ENCODE results near the gene SLC10A3.

DNA sequence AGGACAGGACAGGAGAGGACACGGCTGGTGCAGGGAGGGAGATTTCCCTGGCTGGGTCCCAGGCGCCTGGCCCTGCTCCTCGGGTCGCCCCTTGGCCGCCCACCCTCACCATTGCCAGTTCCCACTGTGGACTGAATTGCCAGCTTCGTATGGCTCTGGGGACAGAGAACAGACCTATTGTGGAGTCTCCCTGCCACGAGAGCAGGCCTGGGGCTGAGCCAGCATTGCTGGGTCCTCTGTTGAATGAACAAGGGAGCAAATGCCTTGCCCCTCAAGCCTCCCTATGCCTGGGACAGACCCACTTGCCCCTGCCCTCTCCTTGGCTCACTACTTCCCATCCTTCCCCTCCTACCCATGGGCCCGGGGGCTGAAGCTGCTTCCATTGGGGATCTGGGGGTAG is 28.0 kb downstream of the SLC10A3 start:
- TF ChIP-seq, protein P1, sequence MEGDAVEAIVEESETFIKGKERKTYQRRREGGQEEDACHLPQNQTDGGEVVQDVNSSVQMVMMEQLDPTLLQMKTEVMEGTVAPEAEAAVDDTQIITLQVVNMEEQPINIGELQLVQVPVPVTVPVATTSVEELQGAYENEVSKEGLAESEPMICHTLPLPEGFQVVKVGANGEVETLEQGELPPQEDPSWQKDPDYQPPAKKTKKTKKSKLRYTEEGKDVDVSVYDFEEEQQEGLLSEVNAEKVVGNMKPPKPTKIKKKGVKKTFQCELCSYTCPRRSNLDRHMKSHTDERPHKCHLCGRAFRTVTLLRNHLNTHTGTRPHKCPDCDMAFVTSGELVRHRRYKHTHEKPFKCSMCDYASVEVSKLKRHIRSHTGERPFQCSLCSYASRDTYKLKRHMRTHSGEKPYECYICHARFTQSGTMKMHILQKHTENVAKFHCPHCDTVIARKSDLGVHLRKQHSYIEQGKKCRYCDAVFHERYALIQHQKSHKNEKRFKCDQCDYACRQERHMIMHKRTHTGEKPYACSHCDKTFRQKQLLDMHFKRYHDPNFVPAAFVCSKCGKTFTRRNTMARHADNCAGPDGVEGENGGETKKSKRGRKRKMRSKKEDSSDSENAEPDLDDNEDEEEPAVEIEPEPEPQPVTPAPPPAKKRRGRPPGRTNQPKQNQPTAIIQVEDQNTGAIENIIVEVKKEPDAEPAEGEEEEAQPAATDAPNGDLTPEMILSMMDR (IDR thresholded peaks at IDR 0.05), result no peak
- TF ChIP-seq POLR2AphosphoS5 (IDR thresholded peaks at IDR 0.05), result no peak
